ENCODE measurements around the gene ABHD15. TPM values are rescaled to one million over a fixed set of nuclear protein-coding genes. Genes with fewer than 3 reads are reported as not detected.

Gene ABHD15
- total and polyA plus RNA-seq, 9 of the 15 experiments (the other 6 are each of a cell fraction or from before 2014, with no cell fraction given), result 0.85 to 4.2 (median 2.1) TPM

- TF ChIP-seq ZNF407 (IDR thresholded peaks at IDR 0.05; ENCODE audit: low read depth) (no peak), PHF20 (IDR thresholded peaks at IDR 0.05; ENCODE audit: partially characterized antibody) (no peak), RBM22 (IDR thresholded peaks at IDR 0.05; ENCODE audit: low read depth, low read length, poor library complexity, severe bottlenecking) (no peak), POLR2G (IDR thresholded peaks at IDR 0.05; ENCODE audit: low read depth, low read length) (no peak; the same call in none of the 2 replicates), ZNF174 (CRISPR knock-in tag; IDR thresholded peaks at IDR 0.05) (no peak), FOXP4 (CRISPR knock-in tag; IDR thresholded peaks at IDR 0.05; ENCODE audit: borderline replicate concordance) (no peak; the same call in 1 of the 2 replicates), E2F8 (IDR thresholded peaks at IDR 0.05; ENCODE audit: low read depth, partially characterized antibody) (no peak), DLX4 (CRISPR knock-in tag; IDR thresholded peaks at IDR 0.05) (no peak), PHF21A (IDR thresholded peaks at IDR 0.05; ENCODE audit: borderline replicate concordance, low read depth) (no peak), KAT2B (IDR thresholded peaks at IDR 0.05; ENCODE audit: low read depth, low read length) (no peak), JUN (IDR thresholded peaks at IDR 0.05; ENCODE audit: borderline replicate concordance, low read depth, low read length) (no peak), JUN (CRISPR knock-in tag; IDR thresholded peaks at IDR 0.05; ENCODE audit: borderline replicate concordance) (no peak), FOS (IDR thresholded peaks at IDR 0.05; ENCODE audit: extremely low read depth, insufficient read length) (no peak)
Measured at GRCh38 chr17:29593591-29594518, 27.0 kb upstream of the ABHD15 start (continued).
